NCI-H1930 (cell line): ENCODE measurements around the gene PSMA2.

ENCODE experiments used
- DNase-seq, 2 experiments: peaks; one replicate each; lab custom pipeline; 2025; lab: John Stamatoyannopoulos, UW

Gene PSMA2

DNA sequence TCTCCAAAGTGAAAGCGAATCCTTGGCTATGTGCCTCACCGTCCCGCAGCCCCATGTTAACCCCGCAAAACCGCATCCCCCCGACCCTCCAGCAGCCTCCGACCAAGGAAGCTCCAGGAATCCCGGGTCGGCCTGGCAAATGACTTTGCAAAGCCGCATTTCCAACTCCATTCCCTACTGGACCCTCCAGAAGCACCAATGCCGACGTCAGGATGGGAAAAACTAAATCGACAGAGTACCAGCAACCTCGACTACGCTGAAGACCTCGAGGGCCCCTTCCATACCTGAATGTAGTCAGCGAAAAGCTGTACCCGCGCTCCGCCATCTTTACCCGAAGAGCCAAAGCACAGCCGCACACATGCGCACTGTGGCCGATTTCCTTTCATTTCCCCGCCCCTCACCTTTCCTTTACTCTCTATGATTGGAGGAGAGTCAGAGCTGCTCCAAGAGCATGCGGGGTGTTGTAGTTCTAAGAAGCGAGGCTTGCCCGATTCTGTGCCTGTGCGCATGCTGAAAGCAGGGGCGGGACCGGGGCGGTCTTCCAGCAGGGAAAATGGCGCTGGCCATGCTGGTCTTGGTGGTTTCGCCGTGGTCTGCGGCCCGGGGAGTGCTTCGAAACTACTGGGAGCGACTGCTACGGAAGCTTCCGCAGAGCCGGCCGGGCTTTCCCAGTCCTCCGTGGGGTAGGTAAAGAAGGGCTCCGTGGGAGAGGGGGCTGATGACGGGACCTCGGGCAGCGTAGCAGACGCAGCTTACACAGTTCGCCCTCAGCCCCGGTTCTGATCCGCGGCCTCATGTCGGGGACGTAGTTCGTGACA is at the start of gene PSMA2, which contains the start of gene MRPL32:
Gene PSMA2, minus strand, starts transcription at position 341 of the 818 bp plus-strand sequence. Its CDS starts 16 bp downstream, at position 325.
Gene MRPL32, plus strand, starts transcription at position 543 of the 818 bp plus-strand sequence. Its CDS starts 11 bp downstream, at position 554.
- peak; percentile 96 to 97 for DNase-seq

DNA sequence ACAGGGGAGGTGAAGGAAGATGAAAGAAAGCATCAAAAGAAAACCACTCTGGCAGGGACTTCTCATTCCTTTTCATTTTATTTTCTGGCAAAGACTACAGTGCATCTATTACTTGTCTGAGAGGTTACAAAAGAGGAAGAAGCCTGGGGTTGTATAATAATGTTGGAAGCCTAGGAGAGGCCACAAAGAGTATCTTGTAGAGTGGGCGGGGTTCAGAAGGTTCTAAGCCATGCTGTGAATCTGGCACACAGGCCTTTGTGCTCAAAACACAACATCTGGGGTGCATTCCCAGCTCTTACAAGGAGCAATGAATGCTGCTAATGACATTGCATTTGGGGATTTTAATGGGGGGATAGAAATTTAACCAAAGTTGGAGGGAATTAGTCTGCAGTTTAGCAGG is 49.6 kb upstream of the PSMA2 start:
- DNase-seq, result no peak

GRCh38 chr7:42980514-42980913 is 48.5 kb upstream of the PSMA2 start:
- no peak for DNase-seq

GRCh38 chr7:42980084-42980483 is 48.1 kb upstream of the PSMA2 start:
- DNase-seq, result no peak

- DNase-seq, result no peak
Measured at GRCh38 chr7:42978496-42978895, 46.5 kb upstream of the PSMA2 start.

DNA sequence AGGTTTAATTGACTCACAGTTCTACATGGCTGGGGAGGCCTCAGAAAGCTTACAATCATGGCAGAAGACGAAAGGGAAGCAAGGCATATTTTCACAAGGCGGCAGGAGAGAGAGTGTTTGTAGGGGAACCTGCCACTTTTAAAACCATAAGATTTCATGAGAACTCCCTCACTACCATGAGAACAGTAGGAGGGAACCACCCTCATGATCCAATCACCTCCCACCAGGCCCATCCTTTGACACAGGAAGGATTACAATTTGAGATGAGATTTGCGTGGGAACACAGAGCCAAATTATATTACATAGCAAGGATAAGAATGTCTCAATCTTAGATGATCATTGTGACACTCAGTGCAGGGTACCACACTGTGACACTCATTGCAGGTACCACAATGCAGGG is 44.4 kb upstream of the PSMA2 start:
- no peak for DNase-seq

DNA sequence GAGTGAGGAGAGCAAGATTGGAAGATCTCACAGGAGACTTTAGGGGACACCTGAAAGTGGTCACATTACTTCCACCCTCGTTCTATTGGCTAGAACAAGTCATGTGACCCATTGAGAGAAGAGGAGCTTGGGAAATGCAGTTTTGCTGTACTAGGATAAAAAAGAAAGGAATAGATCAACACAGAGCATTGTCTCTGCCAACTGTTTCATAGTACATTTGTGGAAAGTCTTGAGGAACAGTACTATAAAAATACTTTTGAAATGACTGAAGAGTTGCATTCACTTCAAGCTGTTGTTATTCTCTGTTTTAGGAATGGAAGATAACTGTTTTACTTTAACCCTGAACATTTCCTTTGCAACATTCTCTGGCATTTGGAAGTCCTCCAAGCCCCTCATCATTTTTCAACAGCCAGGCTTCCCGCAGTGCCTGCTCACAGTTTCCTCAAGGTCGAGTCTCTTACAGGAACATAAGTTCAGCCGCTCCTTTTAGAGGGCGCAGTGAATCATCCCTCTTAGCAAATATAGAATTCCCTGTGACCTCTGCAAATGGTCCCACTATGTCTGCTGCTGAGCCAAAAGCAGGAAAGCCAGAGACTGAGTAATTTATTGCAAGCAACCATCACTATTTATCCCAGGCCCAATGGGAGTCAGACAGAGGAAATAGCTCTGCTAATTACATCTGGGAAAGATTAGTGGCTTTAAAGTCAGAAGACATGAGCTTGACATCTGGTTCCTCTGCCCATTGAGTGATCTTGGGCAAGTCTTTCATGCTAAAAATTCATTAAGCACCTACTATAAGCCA is 40.9 kb upstream of the PSMA2 start:
- DNase-seq, result no peak

DNA sequence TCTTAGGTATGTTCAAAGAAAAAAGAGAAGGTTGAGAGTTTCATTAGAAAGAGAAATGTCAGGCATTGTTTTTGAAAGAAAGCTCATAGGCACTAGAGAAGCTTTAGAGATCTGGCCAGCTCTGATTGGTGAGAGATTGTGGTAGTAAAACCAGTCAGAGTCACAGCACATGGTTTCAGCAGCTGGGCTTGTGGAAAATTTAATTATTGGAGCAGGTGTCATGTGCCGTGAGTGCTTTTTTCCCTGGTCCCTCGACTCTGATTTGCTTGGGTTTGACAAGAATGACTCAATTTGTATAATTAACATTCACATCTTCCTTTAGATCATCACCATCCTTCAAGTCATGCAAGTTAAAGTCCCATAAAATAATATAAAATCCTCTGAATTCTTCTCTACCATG is 35.4 kb upstream of the PSMA2 start:
- no peak for DNase-seq

GRCh38 chr7:42964849-42965805 is 33.2 kb upstream of the PSMA2 start:
- no peak for DNase-seq

DNA sequence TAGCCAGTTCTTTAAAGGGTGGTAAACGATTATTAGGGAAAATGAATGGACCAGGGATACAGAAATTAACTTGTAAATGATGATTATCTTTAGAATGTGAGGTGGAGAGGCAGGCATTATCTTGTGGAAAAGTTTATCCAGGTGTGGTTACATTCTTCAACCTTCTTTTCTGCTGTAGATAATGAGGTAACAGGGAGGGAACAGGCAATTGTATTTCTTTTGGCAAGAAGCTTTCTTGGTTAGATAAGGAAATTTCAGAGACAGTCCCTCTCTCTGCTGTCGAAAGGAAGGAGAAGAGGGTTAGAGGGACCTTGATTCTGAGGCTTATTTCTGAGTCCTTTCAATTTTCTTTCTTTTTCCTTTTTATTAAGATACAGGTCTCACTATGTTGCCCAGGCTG is 32.3 kb upstream of the PSMA2 start:
- no peak for DNase-seq

GRCh38 chr7:42961170-42961569 is 29.2 kb upstream of the PSMA2 start:
- DNase-seq, result no peak

GRCh38 chr7:42960762-42961161 is 28.8 kb upstream of the PSMA2 start:
- no peak for DNase-seq

- no peak for DNase-seq
Measured at GRCh38 chr7:42959549-42959948, 27.6 kb upstream of the PSMA2 start.

- no peak for DNase-seq
Measured at GRCh38 chr7:42956062-42956461, 24.1 kb upstream of the PSMA2 start.

GRCh38 chr7:42953994-42954393 is 22.0 kb upstream of the PSMA2 start:
- no peak for DNase-seq

DNA sequence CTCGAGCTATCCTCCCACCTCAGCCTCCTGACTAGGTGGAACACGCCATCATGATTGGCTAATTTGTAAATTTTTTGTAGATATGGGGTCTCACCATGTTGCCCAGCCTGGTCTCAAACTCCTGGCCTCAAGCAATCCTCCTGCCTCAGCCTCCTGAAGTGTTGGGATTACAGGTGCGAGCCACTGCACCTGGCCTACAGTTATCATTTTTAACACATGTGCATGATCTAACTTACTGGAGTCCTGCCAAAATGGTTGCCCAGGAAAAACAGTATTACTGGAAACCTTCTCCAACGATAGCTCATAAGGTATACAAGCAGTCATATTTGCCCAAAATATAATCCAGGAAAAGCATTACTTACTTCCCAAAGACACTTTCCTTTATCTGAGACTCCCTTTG is 20.4 kb upstream of the PSMA2 start:
- no peak for DNase-seq

GRCh38 chr7:42950417-42950816 is 18.4 kb upstream of the PSMA2 start:
- no peak for DNase-seq

GRCh38 chr7:42947521-42947920 is 15.5 kb upstream of the PSMA2 start:
- no peak for DNase-seq

DNA sequence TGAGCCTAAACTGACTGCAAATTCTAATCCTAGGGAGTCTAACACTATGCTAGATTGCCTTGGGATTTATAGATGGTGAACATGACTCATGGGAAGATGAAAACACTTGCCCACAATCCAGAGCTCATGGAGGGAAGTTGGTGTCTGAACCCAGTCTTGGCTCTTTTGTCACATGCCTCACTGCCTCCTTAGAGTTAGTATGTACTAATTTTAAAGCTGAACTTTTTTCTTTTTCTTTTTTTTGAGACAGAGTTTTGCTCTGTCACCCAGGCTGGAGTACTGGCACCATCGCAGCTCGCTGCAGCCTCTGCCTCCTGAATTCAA is 14.6 kb upstream of the PSMA2 start:
- DNase-seq, result no peak

DNA sequence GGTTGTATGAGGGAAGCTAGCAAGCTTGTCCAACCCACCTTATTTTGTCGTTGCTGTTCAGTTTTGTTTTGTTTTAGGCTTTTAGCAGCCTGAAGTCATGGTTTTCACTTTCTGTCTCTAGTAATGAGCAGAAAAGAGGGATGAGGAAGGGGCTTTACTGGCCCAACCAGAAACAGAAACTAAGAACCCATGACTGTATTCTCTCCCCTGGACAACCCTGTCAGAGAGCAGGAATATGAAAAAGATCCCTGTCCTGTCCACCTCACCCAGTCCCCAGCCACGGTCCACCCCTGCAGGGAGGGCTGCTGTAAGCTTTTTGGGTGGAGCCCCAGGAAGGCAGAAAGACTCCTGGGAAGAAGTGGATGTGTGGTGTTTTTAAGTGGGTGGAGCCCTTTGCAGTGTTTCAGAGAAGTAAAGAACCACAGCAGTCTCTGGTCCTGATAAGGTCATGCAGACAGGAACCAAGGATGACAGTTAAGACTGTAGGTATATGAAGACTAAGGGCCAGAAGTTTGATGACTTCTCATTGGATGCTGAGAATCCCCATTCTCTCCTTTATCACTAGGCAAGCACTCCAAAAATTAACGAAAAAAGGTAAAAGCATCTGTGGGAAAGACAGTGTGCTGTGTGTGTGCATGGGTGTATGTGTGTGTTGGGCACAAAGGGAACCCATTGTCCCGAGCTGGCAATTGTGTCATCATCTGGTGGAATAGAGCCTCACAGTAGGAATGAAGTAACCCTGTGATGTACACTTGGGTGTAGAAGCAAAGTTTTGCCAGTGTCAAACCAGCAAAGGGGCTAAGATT is 14.1 kb upstream of the PSMA2 start:
- no peak for DNase-seq
